Stimulated activated CD8-positive, alpha-beta memory T cell treated with anti-CD3 and anti-CD28 coated beads, Interleukin-7, amount 100 ng/mL, for 1 hour (primary cell): Measurements from ENCODE around the gene RNF186.
"Not testable (repeated sequence)": the region's sequence is repeated elsewhere in the genome, so short reads cannot be mapped to it uniquely, and the experiment has no call there.

Experiments
- DNase-seq, 2 donors: peaks; one replicate each; pipeline ENCODE4 v3.0.0-alpha.2; 2020; ENCODE audit warnings: low read depth in 2 of 2

Gene RNF186, protein sequence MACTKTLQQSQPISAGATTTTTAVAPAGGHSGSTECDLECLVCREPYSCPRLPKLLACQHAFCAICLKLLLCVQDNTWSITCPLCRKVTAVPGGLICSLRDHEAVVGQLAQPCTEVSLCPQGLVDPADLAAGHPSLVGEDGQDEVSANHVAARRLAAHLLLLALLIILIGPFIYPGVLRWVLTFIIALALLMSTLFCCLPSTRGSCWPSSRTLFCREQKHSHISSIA

DNA sequence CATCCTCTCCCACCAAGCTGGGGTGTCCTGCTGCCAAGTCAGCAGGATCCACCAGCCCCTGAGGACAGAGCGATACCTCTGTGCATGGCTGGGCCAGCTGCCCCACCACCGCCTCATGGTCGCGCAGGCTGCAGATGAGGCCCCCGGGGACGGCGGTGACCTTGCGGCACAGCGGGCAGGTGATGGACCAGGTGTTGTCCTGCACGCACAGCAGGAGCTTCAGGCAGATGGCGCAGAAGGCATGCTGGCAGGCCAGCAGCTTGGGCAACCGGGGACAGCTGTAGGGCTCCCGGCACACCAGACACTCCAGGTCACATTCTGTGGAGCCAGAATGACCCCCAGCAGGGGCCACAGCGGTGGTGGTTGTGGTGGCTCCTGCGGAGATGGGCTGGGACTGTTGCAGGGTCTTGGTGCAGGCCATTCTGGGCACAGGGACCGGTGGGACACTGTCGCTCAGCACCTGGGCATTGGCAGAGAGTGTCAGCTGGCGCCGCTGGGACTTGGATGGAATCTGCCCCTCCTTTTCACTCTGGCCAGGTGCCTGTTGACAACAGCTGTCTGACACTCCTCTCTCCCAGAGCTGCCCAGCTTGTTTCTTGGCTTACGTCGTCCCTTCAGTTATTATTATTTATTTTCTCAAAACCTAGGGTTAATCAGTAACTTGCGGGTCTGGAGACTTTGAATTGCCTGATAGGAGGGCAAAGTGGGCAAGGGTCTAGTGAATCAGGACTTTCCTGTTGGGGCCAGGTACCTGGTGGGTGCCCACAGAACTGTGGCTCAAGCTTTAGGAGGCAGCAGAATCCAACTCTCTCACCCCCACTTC, at the start of gene RNF186:
RNF186 (minus strand) TSS at position 603 of the 823 bp plus-strand sequence; CDS start at position 421, 182 bp downstream.
- DNase-seq: no peak

DNA sequence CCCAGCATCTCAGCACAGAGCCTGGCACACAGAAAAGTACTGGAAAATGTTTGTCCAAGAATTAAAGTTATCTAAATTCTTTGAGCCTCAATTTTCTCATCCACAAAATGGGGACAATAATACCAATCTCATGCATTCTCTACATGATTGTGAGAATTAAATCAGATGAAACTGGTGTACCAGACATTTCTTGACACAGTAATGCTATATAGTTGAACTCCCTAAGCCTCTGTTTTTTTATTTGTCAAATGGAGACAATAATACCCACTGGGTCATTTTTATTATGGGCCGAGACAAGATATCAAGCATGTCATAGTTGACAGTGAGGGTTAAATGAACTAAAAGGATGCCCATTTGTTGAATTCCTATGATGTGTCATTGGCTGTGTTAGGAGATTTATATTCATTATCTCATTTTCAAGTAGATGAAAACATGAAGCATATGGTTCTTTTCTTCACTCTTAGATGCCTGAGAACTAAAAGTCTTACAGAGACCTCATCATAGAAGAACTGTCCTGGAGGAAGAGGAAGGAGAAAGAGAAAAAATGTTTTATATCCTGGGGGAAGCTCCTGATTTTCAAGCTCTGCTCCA, 49.6 kb upstream of the RNF186 start:
- DNase-seq: no peak

DNA sequence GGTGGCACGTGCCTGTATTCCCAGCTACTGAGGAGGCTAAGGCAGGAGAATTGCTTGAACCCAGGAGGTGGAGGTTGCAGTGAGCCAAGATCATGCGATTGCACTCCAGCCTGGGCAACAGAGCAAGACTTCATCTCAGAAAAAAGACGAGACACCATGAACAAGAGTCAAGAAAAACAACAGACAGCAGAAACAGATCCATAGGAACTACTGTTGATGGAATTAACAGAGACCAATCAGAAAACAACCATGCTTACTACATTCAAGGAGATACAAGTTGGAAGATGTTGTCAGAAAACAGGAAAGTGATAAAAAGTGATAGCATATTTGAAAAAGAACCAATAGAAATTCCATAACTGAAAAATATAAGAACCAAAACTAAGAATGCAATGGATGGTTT, 47.9 kb upstream of the RNF186 start:
- no peak for DNase-seq

DNA sequence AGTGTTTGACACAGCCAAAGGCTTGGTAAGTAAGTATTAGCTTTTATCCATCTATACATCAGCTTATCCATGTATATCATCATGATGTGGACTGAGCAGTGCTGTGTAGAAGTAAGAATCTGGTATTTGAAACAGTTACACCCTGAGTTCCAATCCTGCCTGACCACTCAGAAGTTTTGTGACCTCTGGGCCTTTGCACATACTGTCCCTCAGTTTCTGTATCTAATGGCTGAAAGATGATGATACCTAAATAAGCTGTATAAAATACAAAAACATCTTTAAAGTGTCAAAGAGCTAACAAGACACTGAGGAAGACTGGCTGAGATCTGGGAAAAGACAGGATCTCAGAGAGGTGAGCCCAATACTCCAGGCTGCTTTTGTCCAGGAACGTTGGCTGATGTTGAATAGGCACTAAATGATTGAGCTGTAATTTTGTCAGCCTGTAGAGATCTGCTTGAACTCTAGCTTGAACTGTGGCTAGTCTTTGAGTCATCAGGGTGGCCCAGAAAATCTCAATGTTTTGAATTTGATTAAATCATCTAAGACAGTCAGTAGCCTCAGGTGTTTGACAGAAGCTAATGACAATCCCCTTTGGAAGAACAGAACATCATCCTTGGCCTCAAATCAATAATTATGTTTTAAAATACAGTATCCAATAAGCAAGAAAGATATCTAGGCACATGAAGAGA, 46.9 kb upstream of the RNF186 start:
- DNase-seq: no peak

DNA sequence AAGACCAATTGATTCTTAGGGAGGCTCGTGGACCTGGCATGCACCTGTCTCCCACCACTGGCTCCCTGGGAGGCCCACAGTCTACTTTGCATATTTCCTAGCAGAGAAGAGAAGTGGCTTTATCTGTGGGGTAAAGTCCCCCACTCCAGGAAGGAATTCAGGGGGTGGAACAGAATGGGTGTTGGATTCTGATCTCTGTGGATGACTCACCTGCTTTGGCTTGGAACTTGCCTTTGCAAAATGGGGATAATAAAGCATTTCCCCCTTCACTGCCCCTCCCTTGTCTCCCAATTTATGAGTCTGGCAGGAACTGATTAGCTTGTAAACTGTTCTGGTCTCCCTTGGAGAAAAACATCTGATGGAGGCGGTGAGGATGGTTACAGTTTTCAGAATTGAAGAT, 46.0 kb upstream of the RNF186 start:
- no peak for DNase-seq

DNA sequence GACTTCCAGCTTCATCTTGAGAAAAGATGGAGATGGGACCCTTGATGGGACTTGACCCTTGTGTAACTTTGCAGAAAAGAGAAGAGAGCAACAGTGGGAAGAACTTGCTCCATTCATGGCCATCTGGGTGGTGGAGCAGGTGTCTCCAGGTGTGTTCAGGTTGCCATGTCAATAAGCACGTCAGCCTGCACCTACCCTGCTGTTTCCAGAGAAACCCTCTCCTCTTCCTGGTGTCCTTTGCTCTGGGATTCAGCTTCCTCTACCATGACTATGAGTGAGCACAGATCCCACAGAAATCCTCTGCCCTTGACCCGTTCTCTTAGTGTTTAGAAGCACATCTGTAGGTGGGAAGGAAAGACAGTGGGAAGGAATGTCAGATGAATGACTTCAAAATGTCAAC, 45.3 kb upstream of the RNF186 start:
- no peak for DNase-seq

DNA sequence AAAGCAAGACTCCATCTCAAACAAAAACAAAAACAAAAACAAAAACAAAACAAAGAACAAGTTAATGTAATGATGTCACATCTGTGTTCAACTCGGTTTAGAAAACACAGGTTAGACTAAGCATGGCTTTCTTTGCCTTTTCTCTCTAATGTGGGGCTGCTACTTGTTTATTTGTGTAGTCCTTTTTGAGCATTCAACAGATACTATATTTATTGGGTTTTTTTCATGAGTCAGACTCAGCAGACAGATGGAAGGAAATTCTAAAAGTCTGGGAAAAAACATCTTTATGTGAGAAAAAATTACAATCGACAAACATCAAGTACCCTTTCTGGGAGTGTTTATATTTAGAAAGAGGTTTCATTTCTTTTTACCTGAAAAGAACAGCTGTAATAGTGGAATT, 44.8 kb upstream of the RNF186 start:
- DNase-seq: no peak

DNA sequence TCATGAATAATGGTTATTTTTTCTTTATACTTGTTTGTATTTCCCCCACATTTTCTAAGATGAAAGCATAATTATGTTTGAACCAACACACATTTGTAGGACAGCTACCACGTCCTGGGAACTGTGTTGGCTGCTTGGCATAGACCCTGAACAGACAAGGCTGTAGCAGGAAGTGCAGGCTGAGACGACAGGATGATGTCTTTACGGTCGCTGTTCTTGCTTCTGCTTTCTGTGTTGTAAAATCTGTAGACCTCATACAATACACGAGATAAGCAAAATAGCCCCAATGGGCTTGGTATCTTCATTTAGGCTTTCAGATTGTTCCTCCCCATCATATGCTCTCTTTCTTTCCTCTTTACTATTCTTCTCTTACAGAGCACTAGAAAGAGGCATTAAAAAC, 43.8 kb upstream of the RNF186 start:
- DNase-seq: no peak

DNA sequence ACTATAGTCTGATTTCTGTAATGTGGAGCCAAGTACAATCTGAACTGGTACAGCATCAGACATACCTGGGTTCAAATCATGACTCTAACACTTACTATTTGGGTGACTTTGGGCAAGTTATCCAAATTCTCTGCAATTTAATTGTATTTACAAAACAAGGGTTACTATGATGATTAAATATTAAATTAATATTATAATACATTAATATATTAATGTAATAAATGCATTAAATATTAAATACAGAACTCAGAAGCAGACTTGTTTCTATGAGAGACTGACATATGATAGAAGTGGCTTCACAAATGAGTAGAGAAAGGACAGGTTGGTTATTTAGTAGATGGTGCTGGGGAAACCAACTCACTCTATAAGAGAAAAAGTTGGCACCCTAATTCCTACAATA, 39.8 kb upstream of the RNF186 start:
- no peak for DNase-seq

DNA sequence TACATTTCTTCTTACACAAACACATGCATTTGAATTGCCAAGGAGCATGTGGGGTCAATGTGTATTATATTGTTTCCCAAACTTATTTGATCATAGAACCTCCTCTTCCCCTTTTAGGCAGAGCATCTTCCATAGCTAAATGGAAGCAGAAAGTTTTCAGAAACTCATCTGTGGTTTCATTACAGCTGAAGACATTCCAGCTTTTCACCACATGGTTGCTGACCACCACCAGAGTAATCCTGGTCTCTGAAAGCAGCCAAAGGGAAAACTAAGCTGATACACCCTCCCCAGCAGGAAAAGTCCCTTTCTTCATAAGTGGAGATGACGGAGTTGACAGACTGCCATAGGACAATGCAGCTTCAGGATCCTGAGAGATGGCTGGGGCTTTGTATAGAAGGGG, 37.0 kb upstream of the RNF186 start:
- DNase-seq: no peak

DNA sequence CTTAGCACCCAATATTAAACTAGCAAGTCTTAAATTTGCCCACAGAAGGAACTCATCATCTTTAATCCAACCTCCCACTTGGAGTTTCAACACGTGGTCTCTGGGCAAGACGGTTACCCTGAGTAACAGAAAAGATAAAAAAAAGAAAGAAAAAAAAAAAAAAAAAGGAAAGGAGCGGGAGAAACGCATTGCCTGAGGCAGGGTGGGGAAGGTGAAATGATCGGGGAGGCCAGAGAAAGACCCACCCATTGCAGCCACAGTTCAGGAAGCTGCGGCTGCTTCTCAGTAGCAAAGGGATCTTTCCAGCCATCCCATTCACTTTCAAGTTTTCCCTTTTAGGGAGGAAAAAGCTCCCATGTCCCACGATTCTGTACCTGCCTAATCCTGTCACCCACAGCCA, 35.1 kb upstream of the RNF186 start:
- no peak for DNase-seq

DNA sequence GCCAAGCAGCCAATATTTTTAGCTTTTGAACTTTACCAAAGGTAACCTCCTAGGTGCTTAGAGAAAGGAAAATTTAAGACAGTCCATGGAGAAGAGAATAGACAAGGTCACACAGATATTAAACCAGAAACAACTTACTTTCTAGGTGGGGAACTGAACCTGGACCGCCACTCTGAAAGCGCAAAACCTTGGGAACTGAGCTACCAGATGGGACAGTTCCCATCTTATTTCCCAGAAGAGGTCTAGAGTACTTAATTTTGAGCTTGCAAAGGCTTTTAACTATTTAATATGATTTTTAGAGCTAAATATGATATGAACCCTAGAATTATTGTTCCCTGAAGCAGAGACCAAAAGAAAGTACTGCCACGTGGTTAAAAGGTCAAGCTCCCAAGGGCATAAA, 34.2 kb upstream of the RNF186 start:
- not testable (repeated sequence) for DNase-seq

DNA sequence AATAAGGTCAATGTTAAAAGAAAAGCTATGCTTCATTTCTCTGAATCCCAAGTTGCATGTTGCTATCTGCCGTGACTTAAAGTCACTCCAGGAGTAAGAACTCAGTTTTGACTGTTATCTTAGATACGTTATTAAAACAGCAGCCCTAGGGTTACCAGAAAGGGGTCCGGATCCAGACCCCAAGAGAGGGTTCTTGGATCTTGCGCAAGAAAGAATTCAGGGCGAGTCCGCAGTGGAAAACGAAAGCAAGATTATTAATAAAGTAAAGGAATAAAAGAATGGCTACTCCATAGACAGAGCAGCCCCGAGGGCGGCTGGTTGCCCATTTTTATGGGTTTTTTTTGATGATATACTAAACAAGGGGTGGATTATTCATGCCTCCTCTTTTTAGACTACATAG, 32.3 kb upstream of the RNF186 start:
- DNase-seq: not testable (repeated sequence)

DNA sequence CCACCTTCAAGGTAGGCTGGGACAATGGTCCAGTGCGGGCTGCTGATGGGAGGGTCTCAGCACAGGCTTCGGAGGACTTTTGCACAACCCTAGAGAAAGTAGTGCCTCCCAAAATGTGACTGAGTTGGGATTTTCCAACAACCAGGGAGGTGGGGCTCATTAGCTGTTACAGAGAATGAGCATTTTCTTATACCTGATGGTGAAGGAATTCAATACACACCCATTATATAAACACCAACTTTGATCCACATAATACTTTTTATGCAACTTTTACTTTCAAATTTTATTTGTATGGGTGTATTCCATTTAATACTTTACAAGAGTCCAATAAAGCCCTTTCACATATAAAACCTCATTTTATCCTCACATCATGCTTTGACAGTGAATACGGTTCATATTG, 31.3 kb upstream of the RNF186 start:
- DNase-seq: no peak

DNA sequence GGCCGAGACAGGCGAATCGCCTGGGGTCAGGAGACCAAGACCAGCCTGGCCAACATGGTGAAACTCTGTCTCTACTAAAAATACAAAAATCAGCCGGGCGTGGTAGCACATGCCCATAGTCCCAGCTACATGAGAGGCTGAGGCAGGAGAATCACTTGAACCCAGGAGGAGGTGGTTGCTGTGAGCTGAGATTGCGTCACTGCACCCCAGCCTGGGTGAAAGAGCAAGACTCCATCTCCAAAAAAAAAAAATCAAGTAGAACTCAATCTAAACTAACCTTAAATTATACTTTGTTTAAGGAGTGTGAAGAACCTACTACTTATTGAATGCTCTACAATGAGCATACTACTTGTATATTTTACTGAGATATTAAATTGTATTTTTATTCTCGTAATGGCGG, 30.5 kb upstream of the RNF186 start:
- no peak for DNase-seq

DNA sequence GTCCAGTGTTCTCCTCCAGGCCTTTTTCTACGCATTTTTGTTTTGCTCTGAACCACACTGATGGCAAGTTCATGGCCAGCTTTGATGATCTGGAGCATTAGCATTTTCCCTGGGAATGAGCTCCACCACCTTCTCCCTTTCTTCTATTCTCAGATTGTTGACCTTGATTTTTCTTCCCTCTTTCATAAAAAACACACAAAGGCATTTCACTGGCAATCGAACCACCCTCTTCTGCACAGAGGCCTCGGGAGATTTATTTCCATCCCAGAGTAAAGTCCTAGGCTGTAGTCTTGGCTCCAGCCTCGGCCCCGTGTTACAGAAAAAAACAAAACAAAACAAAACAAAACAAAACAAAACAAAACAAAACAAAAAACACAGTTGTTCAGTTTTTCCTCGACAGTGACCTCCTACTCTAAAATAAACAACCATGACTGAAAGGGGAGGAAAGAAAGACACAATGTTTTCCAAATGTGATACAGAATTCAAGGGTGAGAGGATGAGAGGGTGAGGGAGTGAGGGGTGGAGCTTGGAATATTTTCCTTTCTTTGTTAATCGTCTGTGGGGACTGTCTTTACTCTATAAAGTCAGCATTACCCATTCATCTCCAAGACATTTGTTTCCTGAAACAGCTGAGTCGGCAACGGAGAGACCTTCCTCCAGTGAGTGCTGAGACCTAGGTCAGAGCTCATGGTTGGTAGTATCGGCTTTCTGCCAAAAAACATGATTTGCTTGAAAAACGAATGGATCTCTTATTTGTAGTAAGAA, 29.8 kb upstream of the RNF186 start:
- no peak for DNase-seq

DNA sequence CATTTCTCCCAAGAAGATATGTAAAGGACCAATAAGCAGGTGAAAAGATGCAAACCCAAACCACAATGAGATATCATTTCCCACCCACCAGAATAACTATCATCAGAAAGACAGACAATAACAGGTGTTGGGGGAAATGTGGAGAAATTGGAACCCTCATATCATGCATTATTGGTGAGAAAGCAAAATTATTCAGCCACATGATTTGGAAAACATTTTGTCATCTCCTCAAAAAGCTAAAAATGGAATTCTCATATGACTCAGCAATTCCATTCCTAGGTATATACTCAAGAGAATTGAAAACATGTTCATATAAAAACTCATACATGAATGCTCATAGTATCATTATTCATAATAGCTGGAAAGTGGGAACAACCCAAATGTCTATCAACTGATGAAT, 25.1 kb upstream of the RNF186 start:
- no peak for DNase-seq

DNA sequence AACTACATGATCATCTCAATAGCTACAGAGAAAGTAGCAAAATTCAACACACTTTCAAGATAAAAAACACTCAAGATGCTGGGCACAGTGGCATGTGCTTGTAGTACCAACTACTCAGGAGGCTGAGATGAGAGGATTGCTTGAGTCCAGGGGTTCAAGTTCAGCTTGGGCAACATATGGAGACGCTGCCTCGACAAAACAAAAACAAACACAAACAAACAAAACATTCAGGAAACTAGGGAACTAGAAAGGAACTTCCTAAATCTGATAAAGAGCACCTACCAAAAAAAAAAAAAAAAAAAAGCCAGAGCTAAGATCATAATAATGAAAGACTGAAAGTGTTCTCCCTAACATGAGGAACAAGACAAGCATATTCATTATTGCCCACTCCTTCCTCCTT, 22.8 kb upstream of the RNF186 start:
- DNase-seq: no peak

DNA sequence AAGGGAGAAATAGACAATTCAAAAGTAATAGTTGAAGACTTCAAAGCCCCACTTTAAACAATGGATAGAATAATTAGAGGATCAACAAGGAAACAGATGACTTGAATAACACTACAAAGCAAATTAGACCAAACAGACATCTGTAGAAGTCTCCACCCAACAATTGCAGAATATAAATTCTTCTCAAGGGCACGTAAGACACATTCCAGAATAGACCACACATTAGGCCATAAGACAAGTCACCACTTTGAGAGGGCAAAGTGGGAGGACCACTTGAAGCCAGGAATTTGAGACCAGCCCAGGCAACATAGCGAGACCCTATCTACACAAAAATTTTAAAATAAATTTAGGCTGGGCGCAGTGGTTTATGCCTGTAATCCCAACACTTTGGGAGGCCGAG, 20.5 kb upstream of the RNF186 start:
- DNase-seq: no peak

DNA sequence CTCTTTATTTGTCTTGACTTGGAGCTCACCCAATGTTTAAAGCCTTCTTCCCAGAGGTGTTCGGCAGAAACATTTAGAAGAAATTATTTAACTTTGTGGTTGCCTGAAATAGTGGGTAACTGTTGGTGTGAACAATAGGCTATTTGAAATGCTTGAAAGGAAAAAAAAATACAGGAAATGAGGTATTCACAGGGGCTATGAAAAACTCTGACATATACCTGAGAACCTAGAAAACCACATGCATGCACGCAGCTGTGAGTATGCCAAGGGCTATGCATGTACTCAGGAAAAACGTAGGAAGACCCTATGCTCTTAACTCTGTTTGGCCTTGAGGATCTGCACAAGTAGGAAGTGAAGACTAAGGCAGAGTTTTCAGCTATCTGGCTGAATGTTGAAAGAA, 16.4 kb upstream of the RNF186 start:
- no peak for DNase-seq

DNA sequence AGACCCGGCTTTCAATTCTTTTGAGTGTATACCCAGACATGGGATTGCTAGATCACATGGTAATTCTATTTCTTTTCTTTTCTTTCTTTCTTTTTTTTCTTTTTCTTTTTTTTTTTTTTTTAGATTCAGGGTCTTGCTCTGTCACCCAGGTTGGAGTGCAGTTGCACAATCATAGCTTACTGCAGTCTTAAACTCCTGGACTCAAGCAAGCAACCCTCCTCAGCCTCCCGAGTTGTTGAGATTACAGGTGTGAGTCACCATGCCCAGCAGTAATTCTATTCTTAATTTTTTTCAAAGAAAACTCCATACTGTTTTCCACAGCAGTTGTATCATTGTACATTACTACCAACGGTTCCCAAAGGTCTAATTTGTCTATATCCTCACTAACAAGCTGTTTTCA, 13.5 kb upstream of the RNF186 start:
- no peak for DNase-seq

DNA sequence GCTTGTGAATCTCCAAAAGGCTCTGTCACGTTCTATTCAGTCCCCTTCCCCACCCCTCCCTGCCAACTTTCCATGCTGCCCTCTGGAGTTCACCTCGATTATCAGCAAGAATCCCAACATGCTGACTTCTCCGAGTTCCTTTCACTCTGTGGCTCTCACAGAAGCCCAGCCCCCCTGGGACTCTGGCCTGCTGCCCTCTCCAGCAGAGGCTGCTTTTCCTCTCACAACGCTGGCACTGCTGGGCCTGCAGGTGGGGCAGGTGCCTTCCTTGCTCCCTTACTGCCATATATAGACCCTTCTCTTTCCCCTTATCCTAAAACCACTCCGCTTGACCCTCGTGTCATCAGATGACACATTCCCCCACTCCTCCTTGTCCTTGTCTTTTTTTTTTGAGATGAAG, 10.2 kb upstream of the RNF186 start:
- DNase-seq: no peak
